Measurements from ENCODE around the gene TOM1L1.

DNA sequence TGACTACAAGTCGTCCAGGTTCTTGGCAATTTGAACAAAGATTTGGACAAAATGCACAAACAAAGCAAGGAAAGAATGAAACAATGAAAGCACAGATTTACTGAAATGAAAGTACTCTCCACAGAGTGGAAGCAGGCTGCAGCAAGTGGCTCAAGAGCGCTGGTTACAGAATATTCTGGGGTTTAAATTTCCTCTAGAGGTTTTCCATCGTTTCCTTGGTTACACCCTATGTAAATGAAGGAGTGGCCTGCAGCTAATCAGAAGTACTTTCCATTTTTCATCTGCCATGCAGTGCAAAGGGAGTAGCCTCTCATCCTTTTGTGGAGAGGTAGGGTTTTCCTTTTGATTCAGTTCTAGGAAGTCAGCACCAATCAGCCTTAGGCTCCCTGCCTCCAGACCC, 79.7 kb downstream of the TOM1L1 start:
- TF ChIP-seq, protein P1, sequence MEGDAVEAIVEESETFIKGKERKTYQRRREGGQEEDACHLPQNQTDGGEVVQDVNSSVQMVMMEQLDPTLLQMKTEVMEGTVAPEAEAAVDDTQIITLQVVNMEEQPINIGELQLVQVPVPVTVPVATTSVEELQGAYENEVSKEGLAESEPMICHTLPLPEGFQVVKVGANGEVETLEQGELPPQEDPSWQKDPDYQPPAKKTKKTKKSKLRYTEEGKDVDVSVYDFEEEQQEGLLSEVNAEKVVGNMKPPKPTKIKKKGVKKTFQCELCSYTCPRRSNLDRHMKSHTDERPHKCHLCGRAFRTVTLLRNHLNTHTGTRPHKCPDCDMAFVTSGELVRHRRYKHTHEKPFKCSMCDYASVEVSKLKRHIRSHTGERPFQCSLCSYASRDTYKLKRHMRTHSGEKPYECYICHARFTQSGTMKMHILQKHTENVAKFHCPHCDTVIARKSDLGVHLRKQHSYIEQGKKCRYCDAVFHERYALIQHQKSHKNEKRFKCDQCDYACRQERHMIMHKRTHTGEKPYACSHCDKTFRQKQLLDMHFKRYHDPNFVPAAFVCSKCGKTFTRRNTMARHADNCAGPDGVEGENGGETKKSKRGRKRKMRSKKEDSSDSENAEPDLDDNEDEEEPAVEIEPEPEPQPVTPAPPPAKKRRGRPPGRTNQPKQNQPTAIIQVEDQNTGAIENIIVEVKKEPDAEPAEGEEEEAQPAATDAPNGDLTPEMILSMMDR (IDR thresholded peaks at IDR 0.05; ENCODE audit: insufficient read depth, low read length, poor library complexity, severe bottlenecking), result no peak
- TF ChIP-seq EZH2phosphoT487 (conservative IDR thresholded peaks at IDR 0.05; ENCODE audit: low read length), result no peak
